Brain microvascular endothelial cell (primary cell): ENCODE data around the gene DYNC2I2.

Experiments
- DNase-seq: peaks from one replicate; pipeline ENCODE4 v3.0.0-alpha.2; 2020
- H3K27ac ChIP-seq: fragments of 250-450 bp; sonication (Bioruptor Pico); 2 replicates; pipeline ENCODE4 v1.5.1; 2020; ENCODE audit warnings: mild to moderate bottlenecking, moderate library complexity
- H3K27me3 ChIP-seq: fragments of 250-450 bp; sonication (Bioruptor Pico); replicated peaks from 2 replicates; pipeline ENCODE4 v1.5.1; 2020; ENCODE audit warnings: mild to moderate bottlenecking
- H3K36me3 ChIP-seq: fragments of 250-450 bp; sonication (Bioruptor Pico); replicated peaks from 2 replicates; pipeline ENCODE4 v1.5.1; 2020; ENCODE audit warnings: mild to moderate bottlenecking
- H3K4me3 ChIP-seq: 2 replicates; pipeline ENCODE4 v1.5.1; 2011; ENCODE audit warnings: low read depth, mild to moderate bottlenecking, control low read depth, low read length, moderate library complexity
- in situ Hi-C: cut with HindIII; loops from 2 replicates; pipeline ENCODE4 v1.10.0; 2017; ENCODE audit warnings: low sequenced_read_pairs, low pct_ligation_motif_present
- TF ChIP-seq, protein P1 (sequence below): IDR thresholded peaks from 2 replicates; pipeline ENCODE4 v1.5.1; 2011; ENCODE audit warnings: low read depth, mild to moderate bottlenecking, moderate library complexity, low read length, control low read depth, inconsistent platforms; ENCODE audit errors: missing control alignments

DYNC2I2 gene

DNA sequence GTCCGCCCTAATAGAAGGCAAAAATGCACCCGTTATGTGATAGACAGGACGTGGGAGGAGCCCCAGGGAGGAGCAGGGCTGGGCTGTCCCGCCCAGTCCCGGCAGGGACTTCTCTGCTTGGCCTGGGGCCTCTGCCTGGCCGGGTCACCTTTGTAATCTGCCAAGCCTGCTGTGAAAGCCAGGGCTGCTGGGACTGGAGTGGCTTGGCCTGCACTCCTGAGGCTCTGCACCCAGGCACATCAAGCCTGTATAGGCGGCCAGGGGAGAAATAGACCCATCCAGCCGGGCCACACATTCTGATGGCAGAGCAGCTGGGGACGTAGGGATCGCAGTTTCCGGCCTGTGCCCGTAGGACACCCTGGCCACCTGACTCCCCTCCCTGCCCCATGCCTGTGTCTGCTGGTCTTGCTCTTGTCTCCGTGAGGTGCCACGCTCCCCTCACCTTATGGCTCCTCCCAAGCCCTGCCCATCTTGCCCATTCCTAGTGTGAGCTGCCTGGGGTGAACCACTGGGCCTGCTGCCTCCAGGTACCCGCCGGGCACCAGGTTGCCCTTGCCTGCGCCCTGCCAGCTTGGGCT, 28.1 kb downstream of the DYNC2I2 start:
- Histone ChIP-seq H3K27ac (no peak overlapping the region), H3K36me3 (peaks cover 99% of the 10 kb centered on the region), H3K4me3 (no peak overlapping the region), H3K27me3 (no peaks in the 10 kb centered on the region)
- DNase-seq, result no peak
- in situ Hi-C loops, result no loop called here
- TF ChIP-seq, protein P1, sequence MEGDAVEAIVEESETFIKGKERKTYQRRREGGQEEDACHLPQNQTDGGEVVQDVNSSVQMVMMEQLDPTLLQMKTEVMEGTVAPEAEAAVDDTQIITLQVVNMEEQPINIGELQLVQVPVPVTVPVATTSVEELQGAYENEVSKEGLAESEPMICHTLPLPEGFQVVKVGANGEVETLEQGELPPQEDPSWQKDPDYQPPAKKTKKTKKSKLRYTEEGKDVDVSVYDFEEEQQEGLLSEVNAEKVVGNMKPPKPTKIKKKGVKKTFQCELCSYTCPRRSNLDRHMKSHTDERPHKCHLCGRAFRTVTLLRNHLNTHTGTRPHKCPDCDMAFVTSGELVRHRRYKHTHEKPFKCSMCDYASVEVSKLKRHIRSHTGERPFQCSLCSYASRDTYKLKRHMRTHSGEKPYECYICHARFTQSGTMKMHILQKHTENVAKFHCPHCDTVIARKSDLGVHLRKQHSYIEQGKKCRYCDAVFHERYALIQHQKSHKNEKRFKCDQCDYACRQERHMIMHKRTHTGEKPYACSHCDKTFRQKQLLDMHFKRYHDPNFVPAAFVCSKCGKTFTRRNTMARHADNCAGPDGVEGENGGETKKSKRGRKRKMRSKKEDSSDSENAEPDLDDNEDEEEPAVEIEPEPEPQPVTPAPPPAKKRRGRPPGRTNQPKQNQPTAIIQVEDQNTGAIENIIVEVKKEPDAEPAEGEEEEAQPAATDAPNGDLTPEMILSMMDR, result no peak

DNA sequence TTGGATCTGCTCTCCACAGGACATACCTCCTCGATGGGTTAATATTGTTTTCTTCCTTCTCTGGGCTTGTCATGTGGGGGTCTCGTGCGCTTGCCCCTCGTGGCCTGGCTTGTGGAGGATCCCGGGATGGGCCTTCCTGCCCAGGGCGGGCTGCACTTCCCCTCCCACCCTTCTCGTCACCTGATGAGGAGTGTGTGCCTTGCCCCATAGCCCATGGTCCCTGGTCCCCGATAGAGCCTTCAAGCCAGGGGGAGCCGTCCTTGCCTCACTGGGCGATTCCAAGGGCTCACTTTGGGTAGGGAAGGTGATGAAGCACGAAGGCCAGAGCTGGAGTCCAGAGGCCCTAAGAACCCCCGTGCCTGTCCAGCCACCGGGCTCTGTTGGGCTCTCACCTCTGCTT, 28.7 kb downstream of the DYNC2I2 start:
- no peak overlapping the region for H3K4me3 ChIP-seq
- peaks cover 93% of the 10 kb centered on the region for H3K36me3 ChIP-seq
- H3K27me3 ChIP-seq, result no peaks in the 10 kb centered on the region
- in situ Hi-C loops, result no loop called here
- H3K27ac ChIP-seq, result no peak overlapping the region
- no peak for DNase-seq
- TF ChIP-seq, protein P1, result no peak

DNA sequence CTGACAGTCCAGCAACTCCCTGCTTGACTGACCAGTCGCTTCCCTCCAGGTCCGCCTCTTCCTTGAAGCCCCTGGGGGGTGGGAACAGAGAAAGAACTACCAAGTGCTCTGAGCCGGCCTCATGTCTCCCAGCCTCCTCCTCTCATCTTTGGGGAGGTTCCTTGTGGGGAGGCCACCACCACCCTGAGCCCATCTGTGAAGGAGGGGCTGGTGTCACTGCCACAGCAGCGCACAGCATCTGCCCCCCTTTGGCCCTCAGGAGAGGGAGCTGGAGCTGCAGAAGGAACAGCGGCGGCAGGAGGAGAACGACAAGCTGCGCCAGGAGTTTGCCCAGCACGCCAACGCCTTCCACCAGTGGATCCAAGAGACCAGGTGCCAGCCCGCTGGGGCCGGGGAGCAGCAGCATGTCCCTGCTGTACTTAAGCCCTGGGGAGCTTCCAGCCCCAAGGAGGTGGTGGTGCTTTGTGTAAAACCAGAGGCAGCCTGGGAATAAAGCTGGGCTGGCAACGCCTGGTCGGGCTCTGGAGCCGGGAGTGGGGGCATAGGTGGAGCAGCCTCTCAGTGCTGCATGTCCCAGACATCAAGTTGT, 29.4 kb downstream of the DYNC2I2 start:
- H3K27me3 ChIP-seq, result no peaks in the 10 kb centered on the region
- DNase-seq, result no peak
- peaks cover 93% of the 10 kb centered on the region for H3K36me3 ChIP-seq
- in situ Hi-C loops, result no loop called here
- no peak overlapping the region for H3K4me3 ChIP-seq
- TF ChIP-seq, protein P1, result no peak
- H3K27ac ChIP-seq, result no peak overlapping the region

DNA sequence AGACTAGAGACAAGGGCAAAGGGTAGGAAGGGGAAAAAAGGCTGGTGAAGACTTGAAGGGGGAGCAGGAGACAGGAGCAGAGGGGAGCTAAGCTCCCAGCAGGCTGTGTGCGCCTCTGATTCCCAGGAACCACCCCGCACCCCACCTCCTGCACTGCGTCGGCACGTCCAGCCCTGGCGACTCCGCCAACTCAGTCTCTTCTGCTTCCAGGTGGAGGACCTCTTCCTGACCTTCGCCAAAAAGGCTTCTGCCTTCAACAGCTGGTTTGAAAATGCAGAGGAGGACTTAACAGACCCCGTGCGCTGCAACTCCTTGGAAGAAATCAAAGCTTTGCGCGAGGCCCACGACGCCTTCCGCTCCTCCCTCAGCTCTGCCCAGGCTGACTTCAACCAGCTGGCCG, 30.5 kb downstream of the DYNC2I2 start:
- Histone ChIP-seq H3K27ac (no peak overlapping the region), H3K36me3 (peaks cover 93% of the 10 kb centered on the region), H3K4me3 (no peak overlapping the region), H3K27me3 (no peaks in the 10 kb centered on the region)
- in situ Hi-C loops, result no loop called here
- no peak for DNase-seq
- TF ChIP-seq, protein P1, result no peak

DNA sequence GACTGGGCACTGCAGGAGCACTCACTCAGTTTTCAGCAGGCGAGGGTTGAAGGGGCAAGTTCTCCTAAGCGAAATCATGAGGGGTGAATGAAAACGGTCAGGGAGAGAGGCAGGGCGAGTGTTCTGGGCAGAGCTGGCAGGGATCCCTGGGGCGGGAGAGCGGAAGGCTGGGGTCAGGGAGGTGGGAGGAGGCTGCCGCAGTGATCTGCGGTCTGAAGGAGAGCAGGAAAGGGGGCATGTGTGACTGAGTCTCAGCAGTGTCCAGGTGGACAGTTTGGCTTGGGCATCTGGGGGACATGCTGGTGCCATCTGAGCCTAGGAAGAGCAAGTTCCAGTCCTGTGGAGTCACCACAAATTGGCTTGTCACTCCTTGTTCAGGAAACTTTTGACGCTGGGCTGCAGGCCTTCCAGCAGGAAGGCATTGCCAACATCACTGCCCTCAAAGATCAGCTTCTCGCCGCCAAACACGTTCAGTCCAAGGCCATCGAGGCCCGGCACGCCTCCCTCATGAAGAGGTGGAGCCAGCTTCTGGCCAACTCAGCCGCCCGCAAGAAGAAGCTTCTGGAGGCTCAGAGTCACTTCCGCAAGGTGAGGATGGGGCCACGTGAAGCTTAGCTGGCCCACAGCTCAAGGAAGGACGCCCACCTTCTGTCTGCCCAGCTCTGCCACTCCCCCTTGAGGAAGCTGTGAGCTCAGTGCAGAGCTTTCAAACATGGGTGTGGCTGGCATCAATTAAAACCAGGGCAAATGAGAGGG, 31.1 kb downstream of the DYNC2I2 start:
- Histone ChIP-seq H3K27ac (no peak overlapping the region), H3K36me3 (peaks cover 93% of the 10 kb centered on the region), H3K4me3 (no peak overlapping the region), H3K27me3 (no peaks in the 10 kb centered on the region)
- DNase-seq, result no peak
- TF ChIP-seq, protein P1, result no peak
- in situ Hi-C loops, result no loop called here

DNA sequence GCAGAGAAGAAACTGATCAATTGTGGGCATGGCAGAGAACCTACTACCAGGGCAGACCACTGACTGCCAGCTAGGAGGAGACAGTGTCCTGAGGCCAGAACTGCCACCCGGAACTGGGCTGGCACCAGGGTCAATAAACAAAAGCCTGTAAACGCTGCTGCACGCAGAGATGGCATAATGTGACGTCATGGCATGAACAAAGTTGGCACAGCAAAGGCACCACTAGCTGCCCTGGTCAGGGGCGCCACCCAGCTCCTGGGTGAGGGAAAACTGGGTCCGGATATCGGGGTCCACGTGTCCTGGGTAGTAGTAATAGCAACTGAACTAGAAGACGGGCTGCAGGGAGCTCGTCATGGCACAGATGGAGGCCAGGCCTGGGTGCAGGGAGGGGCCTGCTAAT, 32.1 kb downstream of the DYNC2I2 start:
- TF ChIP-seq, protein P1, result no peak
- in situ Hi-C loops, result no loop called here
- H3K27ac ChIP-seq, result no peak overlapping the region

More for the DNA sequence above, 32.1 kb downstream of the DYNC2I2 start:
- no peak for DNase-seq
- H3K27me3 ChIP-seq, result no peaks in the 10 kb centered on the region
- H3K4me3 ChIP-seq, result no peak overlapping the region
- peaks cover 93% of the 10 kb centered on the region for H3K36me3 ChIP-seq
